IMR-90 (cell line): ENCODE results near the gene FOXO3. TPM values are rescaled to one million over a fixed set of nuclear protein-coding genes. Genes with fewer than 3 reads are reported as not detected.

Source experiments
- ATAC-seq: fragments of 200-7000 bp; cut with Tn5 transposase; 2 replicates; pipeline ENCODE4 v1.9.1; 2020; ENCODE audit warnings: low read depth, mild to moderate bottlenecking, moderate library complexity
- BruUV-seq: library from RNA; stranded (reverse); fragments of 400-500 nt; replicated peaks from 2 replicates; lab custom pipeline; 2021; lab: Mats Ljungman, UMichigan
- CTCF ChIA-PET: fragments of 300-600 bp; formaldehyde crosslinking; extraction: SDS; loops from one replicate; lab custom pipeline; 2021; ENCODE audit warnings: antibody characterized with exemption; lab: Yijun Ruan, JAX
- POLR2A ChIA-PET: fragments of 300-600 bp; sonication (Branson Sonifier 250); formaldehyde crosslinking; loops from one replicate; lab custom pipeline; 2022; ENCODE audit warnings: antibody characterized with exemption; ENCODE audit not compliant: unreplicated experiment; lab: Charles Lee
- DNase-seq: peaks from one replicate; pipeline ENCODE4 v3.0.0; 2013
- H2AFZ ChIP-seq: replicated peaks from 2 replicates; pipeline ENCODE3; 2013; ENCODE audit warnings: low read length, mild to moderate bottlenecking; ENCODE audit not compliant: poor library complexity
- H2AK5ac ChIP-seq: 2 replicates; pipeline ENCODE4 v1.6.1; 2013; ENCODE audit warnings: low read depth, low read length, inconsistent platforms
- H2AK9ac ChIP-seq: replicated peaks from 2 replicates; pipeline ENCODE3; 2013; ENCODE audit warnings: mild to moderate bottlenecking, low read depth, low read length, moderate library complexity; ENCODE audit not compliant: poor library complexity
- H2BK120ac ChIP-seq: 2 replicates; pipeline ENCODE4 v1.6.1; 2013; ENCODE audit warnings: low read depth, low read length, inconsistent platforms
- H2BK15ac ChIP-seq: 3 replicates; pipeline ENCODE4 v1.6.1; 2013; ENCODE audit warnings: low read depth, low read length, inconsistent platforms
- H2BK20ac ChIP-seq: 2 replicates; pipeline ENCODE4 v1.6.1; 2013; ENCODE audit warnings: low read depth, mild to moderate bottlenecking, inconsistent platforms, low read length, moderate library complexity
- H2BK5ac ChIP-seq: 2 replicates; pipeline ENCODE4 v1.6.1; 2013; ENCODE audit warnings: mild to moderate bottlenecking, low read depth, low read length, inconsistent platforms; ENCODE audit not compliant: poor library complexity, severe bottlenecking
- H3K14ac ChIP-seq: replicated peaks from 2 replicates; pipeline ENCODE4 v1.6.1; 2013; ENCODE audit warnings: low read depth, low read length, inconsistent platforms
- H3K18ac ChIP-seq: 2 replicates; pipeline ENCODE4 v1.6.1; 2013; ENCODE audit warnings: low read depth, low read length, control low read depth
- H3K23ac ChIP-seq: 2 replicates; pipeline ENCODE4 v1.6.1; 2013; ENCODE audit warnings: low read depth, low read length, inconsistent platforms
- H3K27ac ChIP-seq: 2 replicates; pipeline ENCODE4 v1.5.1; 2013; ENCODE audit warnings: mild to moderate bottlenecking, control low read depth, low read length; ENCODE audit not compliant: insufficient read depth
- H3K27me3 ChIP-seq: 2 replicates; pipeline ENCODE4 v1.6.1; 2013; ENCODE audit warnings: low read length; ENCODE audit not compliant: control insufficient read depth, insufficient read depth
- H3K36me3 ChIP-seq: 2 replicates; pipeline ENCODE4 v1.6.1; 2013; ENCODE audit warnings: low read length, mixed read lengths; ENCODE audit not compliant: control insufficient read depth, insufficient read depth
- H3K4ac ChIP-seq: 2 replicates; pipeline ENCODE4 v1.6.1; 2013; ENCODE audit warnings: low read depth, low read length, inconsistent platforms
- H3K4me1 ChIP-seq: 2 replicates; pipeline ENCODE4 v1.6.1; 2013; ENCODE audit warnings: low read length, mixed read lengths; ENCODE audit not compliant: control insufficient read depth, insufficient read depth
- H3K4me2 ChIP-seq: 2 replicates; pipeline ENCODE4 v1.6.1; 2013; ENCODE audit warnings: low read depth, mild to moderate bottlenecking, control low read depth, low read length, moderate library complexity
- H3K4me3 ChIP-seq: 2 replicates; pipeline ENCODE4 v1.5.1; 2013; ENCODE audit warnings: low read depth, mild to moderate bottlenecking, control low read depth, low read length, moderate library complexity; ENCODE audit not compliant: insufficient read depth
- H3K56ac ChIP-seq: 2 replicates; pipeline ENCODE4 v1.6.1; 2013; ENCODE audit warnings: low read length, inconsistent platforms; ENCODE audit not compliant: insufficient read depth; ENCODE audit errors: extremely low read depth
- H3K79me1 ChIP-seq, 2 experiments: 2 replicates each; pipeline ENCODE4 v1.6.1; 2013; ENCODE audit warnings: low read length in 2 of 2, inconsistent platforms in 1 of 2, low read depth in 1 of 2
- H3K9ac ChIP-seq: 2 replicates; pipeline ENCODE4 v1.6.1; 2013; ENCODE audit warnings: low read depth, low read length, control low read depth
- H3K9me1 ChIP-seq: 2 replicates; pipeline ENCODE4 v1.6.1; 2013; ENCODE audit warnings: low read length, inconsistent platforms; ENCODE audit not compliant: insufficient read depth
- H3K9me3 ChIP-seq: 2 replicates; pipeline ENCODE4 v1.6.1; 2013; ENCODE audit warnings: low read length; ENCODE audit not compliant: control insufficient read depth, insufficient read depth
- H4K20me1 ChIP-seq: 2 replicates; pipeline ENCODE4 v1.6.1; 2013; ENCODE audit warnings: low read length, inconsistent platforms; ENCODE audit not compliant: insufficient read depth
- H4K5ac ChIP-seq: 2 replicates; pipeline ENCODE4 v1.6.1; 2013; ENCODE audit warnings: mild to moderate bottlenecking, low read depth, low read length, control low read depth
- H4K8ac ChIP-seq, 2 experiments: 2 replicates each; pipeline ENCODE4 v1.6.1; 2013; ENCODE audit warnings: low read depth in 2 of 2, low read length in 2 of 2, control low read depth in 1 of 2, inconsistent platforms in 1 of 2
- H4K91ac ChIP-seq: 2 replicates; pipeline ENCODE4 v1.6.1; 2013; ENCODE audit warnings: low read depth, low read length, inconsistent platforms; ENCODE audit not compliant: insufficient read depth
- BHLHE40 ChIP-seq: fragments of 150-350 bp; IDR thresholded peaks from 2 replicates; pipeline ENCODE4 v1.6.1; 2016; ENCODE audit warnings: mild to moderate bottlenecking, low read depth, low read length
- CEBPB ChIP-seq: IDR thresholded peaks from 2 replicates; pipeline ENCODE4 v1.6.1; 2012; ENCODE audit warnings: low read depth, low read length, improper control_type of control experiment
- CHD1 ChIP-seq: IDR thresholded peaks from 2 replicates; pipeline ENCODE4 v1.6.1; 2012; ENCODE audit warnings: low read depth, low read length, improper control_type of control experiment
- CTCF ChIP-seq: conservative IDR thresholded peaks from 2 replicates; pipeline ENCODE4 v1.5.1; 2012; ENCODE audit warnings: mild to moderate bottlenecking, low read depth, low read length, improper control_type of control experiment
- ELK1 ChIP-seq: fragments of 150-350 bp; IDR thresholded peaks from 2 replicates; pipeline ENCODE4 v1.6.1; 2016; ENCODE audit warnings: low read depth, mild to moderate bottlenecking, low read length, moderate library complexity, borderline replicate concordance
- FOS ChIP-seq: fragments of 150-350 bp; IDR thresholded peaks from 2 replicates; pipeline ENCODE4 v1.6.1; 2016; ENCODE audit warnings: low read depth, low read length
- MAFK ChIP-seq: IDR thresholded peaks from 2 replicates; pipeline ENCODE4 v1.6.1; 2012; ENCODE audit warnings: low read depth, low read length, improper control_type of control experiment
- MAZ ChIP-seq: IDR thresholded peaks from 2 replicates; pipeline ENCODE4 v1.6.1; 2012; ENCODE audit warnings: low read depth, mild to moderate bottlenecking, low read length, improper control_type of control experiment, moderate library complexity, borderline replicate concordance
- MXI1 ChIP-seq: IDR thresholded peaks from 2 replicates; pipeline ENCODE4 v1.6.1; 2012; ENCODE audit warnings: low read depth, mild to moderate bottlenecking, low read length, moderate library complexity, borderline replicate concordance
- NFE2L2 ChIP-seq: fragments of 150-350 bp; IDR thresholded peaks from 2 replicates; pipeline ENCODE4 v1.6.1; 2016; ENCODE audit warnings: low read depth, mild to moderate bottlenecking, low read length
- POLR2A ChIP-seq: IDR thresholded peaks from 2 replicates; pipeline ENCODE4 v1.6.1; 2012; ENCODE audit warnings: mild to moderate bottlenecking, low read depth, low read length
- RAD21 ChIP-seq: IDR thresholded peaks from 2 replicates; pipeline ENCODE4 v1.6.1; 2012; ENCODE audit warnings: low read length, improper control_type of control experiment
- RCOR1 ChIP-seq: IDR thresholded peaks from 2 replicates; pipeline ENCODE4 v1.6.1; 2012; ENCODE audit warnings: mild to moderate bottlenecking, low read length, improper control_type of control experiment; ENCODE audit not compliant: insufficient replicate concordance
- RFX5 ChIP-seq: IDR thresholded peaks from 2 replicates; pipeline ENCODE4 v1.8.0; 2012; ENCODE audit warnings: low read depth, mild to moderate bottlenecking, low read length, moderate library complexity
- SMC3 ChIP-seq: fragments of 150-350 bp; IDR thresholded peaks from 2 replicates; pipeline ENCODE4 v1.6.1; 2016; ENCODE audit warnings: low read depth, mild to moderate bottlenecking, antibody characterized with exemption, low read length, moderate library complexity
- USF2 ChIP-seq: fragments of 150-350 bp; IDR thresholded peaks from 2 replicates; pipeline ENCODE4 v1.6.1; 2017; ENCODE audit warnings: mild to moderate bottlenecking, antibody characterized with exemption, low read length, low read depth
- WGBS, 2 experiments: methylation state at CpG; one replicate each; pipeline versions ENCODE4 v1.1.5 to v1.1.7; 2013; ENCODE audit warnings: missing lambda C conversion rate in 2 of 2; ENCODE audit not compliant: insufficient read length in 1 of 2; ENCODE audit errors: extremely low coverage in 2 of 2; 5-methylcytosine and 5-hydroxymethylcytosine counted together
- dilution Hi-C: fragments of 300-500 bp; cut with HindIII; formaldehyde crosslinking; loops from one replicate; pipeline ENCODE4 v1.14.3; 2018; ENCODE audit warnings: low sequenced_read_pairs; ENCODE audit not compliant: unreplicated experiment
- in situ Hi-C: fragments of 300-500 bp; cut with MboI; formaldehyde crosslinking; loops from 3 replicates; pipeline ENCODE4 v1.14.3; 2019; ENCODE audit warnings: low sequenced_read_pairs, inconsistent platforms, mixed read lengths
- intact Hi-C: fragments of 100-400 bp; cut with micrococcal nuclease; formaldehyde crosslinking; loops from 2 replicates; pipeline ENCODE4 v1.10.0; 2022
- polyA plus RNA-seq, 3 experiments: library from polyadenylated mRNA; depleted of rRNA; stranded (reverse); fragments of >200 nt; gene quantifications; 2 replicates each; pipeline ENCODE4 v1.2.3, GENCODE V29; 2012; ENCODE audit warnings: low replicate concordance in 1 of 3
- total RNA-seq: library from RNA; depleted of rRNA; stranded (reverse); fragments of >200 nt; gene quantifications from 2 replicates; pipeline ENCODE4 v1.2.3, GENCODE V29; 2012

The FOXO3 gene
- total and polyA plus RNA-seq, 2 of the 4 experiments (the other 2 are of a cell fraction), result 17.5 to 38.7 TPM

- Histone ChIP-seq H3K36me3 (no peaks in the 10 kb centered on the region), H4K91ac (no peak overlapping the region), H2AFZ (no peak overlapping the region), H3K56ac (no peak overlapping the region), H4K8ac (no peak overlapping the region), H4K5ac (no peak overlapping the region), H4K20me1 (no peaks in the 10 kb centered on the region), H3K9me3 (0 out of 2 replicates have a peak, but pooled peaks cover 1% of the 10 kb centered on the region), H2BK5ac (no peak overlapping the region), H3K27me3 (no peaks in the 10 kb centered on the region), H3K9me1 (peaks cover 15% of the 10 kb centered on the region; the same call in 1 of the 2 replicates), H2BK20ac (no peak overlapping the region), H3K23ac (no peak overlapping the region), H3K4me2 (no peak overlapping the region), H2AK9ac (no peak overlapping the region), H2BK120ac (no peak overlapping the region), H2AK5ac (no peak overlapping the region), H2BK15ac (no peak overlapping the region), H3K4me3 (no peak overlapping the region), H3K4me1 (peaks cover 11% of the 10 kb centered on the region), H3K14ac (no peak overlapping the region), H3K9ac (no peak overlapping the region), H3K18ac (no peak overlapping the region), H3K4ac (no peak overlapping the region), H3K27ac (no peak overlapping the region), H3K79me1 (no peaks in the 10 kb centered on the region)
- ATAC-seq, result no peak
- POLR2A ChIA-PET, result no interaction called here
- no TSS peak for BruUV-seq
- dilution Hi-C loops, result no loop called here
- CTCF ChIA-PET, result no interaction called here
- in situ Hi-C loops, result no loop called here
- intact Hi-C loops, result no loop called here
- no peak for DNase-seq
- TF ChIP-seq RFX5 (no peak), MXI1 (no peak), POLR2A (no peak), CEBPB (no peak), USF2 (no peak), RCOR1 (no peak), BHLHE40 (no peak), NFE2L2 (no peak), FOS (no peak), RAD21 (no peak), MAFK (no peak), CHD1 (no peak), MAZ (no peak), CTCF (no peak), ELK1 (no peak), SMC3 (no peak)
- WGBS, 2 experiments, result 100% methylated on average over 1 of the region's 7 CpGs; no CpG with 5 or more reads in 1 of the 2 experiments
Observed at GRCh38 chr6:108728826-108729225, 168.1 kb downstream of the FOXO3 start.
